HK-2 (cell line): ENCODE results near the gene TMEM215.

Source experiments
- DNase-seq: peaks from one replicate; pipeline ENCODE4 v3.0.0-alpha.2; 2018; ENCODE audit not compliant: unreplicated experiment

TMEM215 gene

GRCh38 chr9:32832346-32832745 is 49.0 kb downstream of the TMEM215 start:
- no peak for DNase-seq
